ENCODE results near the gene ABRAXAS1. TPM values are rescaled to one million over a fixed set of nuclear protein-coding genes. Genes with fewer than 3 reads are reported as not detected.

The ABRAXAS1 gene
- total RNA-seq, 2 donors from 2014 or later: 11.6 to 13.1 TPM

- intact Hi-C loops (cut with DNase I): no loop called here
- WGBS: 95% methylated on average over 2 of the region's 2 CpGs
- no peak overlapping the region for H3K27ac ChIP-seq
- H3K4me3 ChIP-seq: no peak overlapping the region
- no peaks in the 10 kb centered on the region for H3K36me3 ChIP-seq
- no peaks in the 10 kb centered on the region for H3K4me1 ChIP-seq (replicated peaks)
- no peak for DNase-seq (ENCODE audit: low spot score)
- no peak for TF ChIP-seq CTCF (IDR thresholded peaks at IDR 0.05)
- TF ChIP-seq POLR2AphosphoS5 (IDR thresholded peaks at IDR 0.05): no peak
- TF ChIP-seq POLR2A (IDR thresholded peaks at IDR 0.05): no peak
- no peaks in the 10 kb centered on the region for H3K9me3 ChIP-seq
- no peaks in the 10 kb centered on the region for H3K27me3 ChIP-seq (replicated peaks; ENCODE audit: insufficient read depth)
Observed at GRCh38 chr4:83473966-83474365, 10.9 kb downstream of the ABRAXAS1 start.

DNA sequence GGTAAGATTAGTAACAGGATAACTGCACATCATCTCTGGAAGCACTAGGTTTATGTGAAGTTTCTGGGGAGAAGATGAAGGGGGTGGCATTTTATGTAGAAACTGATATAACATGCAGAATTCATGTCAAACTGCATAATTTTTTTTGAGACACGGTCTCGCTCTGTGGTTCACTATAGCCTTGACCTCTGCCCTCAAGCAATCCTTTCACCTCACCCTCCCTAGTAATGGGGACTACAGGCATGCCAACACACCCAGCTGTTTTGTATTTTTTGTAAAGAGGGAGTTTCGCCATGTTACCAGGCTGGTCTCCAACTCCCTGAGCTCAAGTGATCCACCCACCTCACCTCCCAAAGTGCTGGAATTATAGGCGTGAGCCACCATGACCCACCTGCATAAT lies 11.5 kb downstream of the ABRAXAS1 start:
- no peak overlapping the region for H3K4me3 ChIP-seq
- no peaks in the 10 kb centered on the region for H3K4me1 ChIP-seq (replicated peaks)
- H3K9me3 ChIP-seq: no peaks in the 10 kb centered on the region
- no peak overlapping the region for H3K27ac ChIP-seq
- DNase-seq (ENCODE audit: low spot score): no peak
- WGBS: 79% methylated on average over 4 of the region's 4 CpGs
- H3K27me3 ChIP-seq (replicated peaks; ENCODE audit: insufficient read depth): no peaks in the 10 kb centered on the region
- H3K36me3 ChIP-seq: no peaks in the 10 kb centered on the region
- no peak for TF ChIP-seq CTCF (IDR thresholded peaks at IDR 0.05)
- TF ChIP-seq POLR2A (IDR thresholded peaks at IDR 0.05): no peak
- no peak for TF ChIP-seq POLR2AphosphoS5 (IDR thresholded peaks at IDR 0.05)
- intact Hi-C loops (cut with DNase I): no loop called here

DNA sequence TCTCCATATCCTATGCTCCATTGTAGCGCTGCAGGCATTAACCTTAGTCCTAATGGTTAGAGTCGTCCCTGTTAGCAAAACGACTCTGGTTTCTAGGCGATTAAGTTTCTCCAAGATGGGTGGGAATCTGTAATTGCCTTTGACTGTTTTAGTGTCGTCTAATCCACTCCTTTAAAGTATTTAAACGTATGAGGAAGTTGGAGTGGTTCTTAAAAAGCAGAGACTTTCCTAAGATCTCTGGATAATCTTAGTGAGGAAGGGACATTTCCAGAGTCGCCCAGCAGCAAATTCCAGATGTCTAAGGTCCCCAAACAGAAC lies 28.8 kb downstream of the ABRAXAS1 start:
- Histone ChIP-seq H3K27me3 (replicated peaks; ENCODE audit: insufficient read depth) (no peaks in the 10 kb centered on the region), H3K9me3 (no peaks in the 10 kb centered on the region), H3K4me1 (replicated peaks) (no peaks in the 10 kb centered on the region), H3K4me3 (peak overlapping the region; percentile 72 to 86), H3K27ac (peak overlapping the region; percentile 96 to 98), H3K36me3 (no peaks in the 10 kb centered on the region)
- WGBS: 0% methylated on average over 7 of the region's 7 CpGs
- DNase-seq (ENCODE audit: low spot score): no peak
- intact Hi-C loops (cut with DNase I): loop anchor here (5.0 kb wide), 2 partner anchors 444 to 994 kb away; partner anchors contain the start of gene LIN54
- TF ChIP-seq CTCF (IDR thresholded peaks at IDR 0.05): no peak
- no peak for TF ChIP-seq POLR2AphosphoS5 (IDR thresholded peaks at IDR 0.05)
- no peak for TF ChIP-seq POLR2A (IDR thresholded peaks at IDR 0.05)

DNA sequence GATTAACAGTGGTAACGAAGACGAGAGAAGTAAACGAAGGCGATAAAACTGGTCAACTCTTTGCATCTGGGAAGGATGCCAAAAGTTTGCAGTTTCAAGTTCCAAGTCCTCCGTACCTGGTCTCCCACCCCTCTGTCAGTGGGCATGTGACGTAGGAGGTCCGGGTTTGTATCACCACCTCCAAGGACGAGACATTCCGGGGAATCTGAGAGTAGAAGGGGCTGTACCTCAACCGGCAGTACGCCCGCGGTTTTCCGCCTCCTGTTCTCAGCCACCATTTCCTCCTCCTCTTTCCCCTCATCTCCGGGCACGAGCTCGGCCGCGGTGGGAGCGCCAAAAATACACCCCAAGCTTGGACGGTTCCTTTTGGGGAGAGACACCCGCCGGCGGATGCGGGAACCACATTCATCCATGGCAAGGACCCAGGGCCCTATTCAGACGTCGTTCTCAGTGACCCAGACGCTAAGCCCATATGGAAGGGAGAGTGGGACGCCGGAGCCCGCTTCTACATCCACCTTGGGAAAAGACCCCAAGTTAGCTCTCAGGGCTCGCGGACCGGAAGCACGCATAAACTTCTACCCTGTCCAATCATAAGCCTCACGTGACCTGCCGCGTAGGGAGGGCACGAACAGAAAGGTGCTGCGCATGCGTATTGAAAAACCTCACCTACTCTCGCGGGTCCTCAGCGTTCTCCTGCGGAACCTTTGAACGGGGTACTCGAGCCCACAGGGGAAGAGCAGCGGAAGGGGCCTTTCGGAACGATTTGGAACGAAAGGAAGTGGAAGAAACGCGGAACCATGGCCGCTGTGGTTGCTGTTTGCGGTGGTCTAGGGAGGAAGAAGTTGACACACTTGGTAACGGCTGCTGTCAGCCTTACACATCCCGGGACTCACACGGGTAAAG lies 29.4 kb downstream of the ABRAXAS1 start, which contains the start of the genes HELQ and MRPS18C:
HELQ (minus strand) TSS at position 543 of the 903 bp plus-strand sequence; CDS start at position 413, 130 bp downstream.
MRPS18C (plus strand) TSS at position 778 of the 903 bp plus-strand sequence; CDS start at position 798, 20 bp downstream.
- Histone ChIP-seq H3K9me3 (no peaks in the 10 kb centered on the region), H3K36me3 (no peaks in the 10 kb centered on the region), H3K27me3 (replicated peaks; ENCODE audit: insufficient read depth) (no peaks in the 10 kb centered on the region), H3K4me1 (replicated peaks) (no peaks in the 10 kb centered on the region), H3K27ac (peak within 1 kb of the TSS; percentile 96 to 98), H3K4me3 (peak within 1 kb of the TSS; percentile 72 to 86)
- intact Hi-C loops (cut with DNase I): loop anchor here (2.0 to 5.0 kb wide), 3 partner anchors 171 to 993 kb away; partner anchors contain the start of genes COQ2 and LIN54
- DNase-seq (ENCODE audit: low spot score): peak; percentile 97
- WGBS: under 1% methylated on average over 58 of the region's 58 CpGs
- TF ChIP-seq POLR2AphosphoS5 (IDR thresholded peaks at IDR 0.05) (peak; percentile 98), POLR2A (IDR thresholded peaks at IDR 0.05) (peak; percentile 77), CTCF (IDR thresholded peaks at IDR 0.05) (peak in 2 of 4 experiments; percentile 37 to 42)
